GM19193 (cell line): ENCODE data around the gene ARL15.

Experiments
- POLR2A ChIP-seq: IDR thresholded peaks from 4 replicates; pipeline ENCODE4 v1.6.1; 2011; ENCODE audit not compliant: insufficient read depth, insufficient read length; ENCODE audit errors: extremely low read depth

The ARL15 gene

GRCh38 chr5:54148067-54148845 lies 162.1 kb downstream of the ARL15 start:
- TF ChIP-seq POLR2A: no peak

GRCh38 chr5:54146916-54147315 lies 163.5 kb downstream of the ARL15 start:
- TF ChIP-seq POLR2A: no peak

- TF ChIP-seq POLR2A: no peak
Measured at GRCh38 chr5:54146390-54146789, 164.0 kb downstream of the ARL15 start.

- no peak for TF ChIP-seq POLR2A
Measured at GRCh38 chr5:54140247-54140840, 170.0 kb downstream of the ARL15 start.

- no peak for TF ChIP-seq POLR2A
Measured at GRCh38 chr5:54136516-54137440, 173.6 kb downstream of the ARL15 start.

GRCh38 chr5:54135042-54135441 lies 175.3 kb downstream of the ARL15 start:
- no peak for TF ChIP-seq POLR2A

GRCh38 chr5:54133917-54134316 lies 176.5 kb downstream of the ARL15 start:
- TF ChIP-seq POLR2A: no peak

GRCh38 chr5:54120473-54120872 lies 189.9 kb downstream of the ARL15 start:
- no peak for TF ChIP-seq POLR2A

- no peak for TF ChIP-seq POLR2A
Measured at GRCh38 chr5:54117957-54118356, 192.4 kb downstream of the ARL15 start.

GRCh38 chr5:54115735-54116403 lies 194.5 kb downstream of the ARL15 start:
- no peak for TF ChIP-seq POLR2A

- no peak for TF ChIP-seq POLR2A
Measured at GRCh38 chr5:54113060-54113459, 197.3 kb downstream of the ARL15 start.

- no peak for TF ChIP-seq POLR2A
Measured at GRCh38 chr5:54109626-54110330, 200.6 kb downstream of the ARL15 start.

- no peak for TF ChIP-seq POLR2A
Measured at GRCh38 chr5:54108136-54108535, 202.2 kb downstream of the ARL15 start.

GRCh38 chr5:54103871-54104270 lies 206.5 kb downstream of the ARL15 start:
- no peak for TF ChIP-seq POLR2A
